ENCODE measurements around the gene PLPP4. TPM values are rescaled to one million over a fixed set of nuclear protein-coding genes. Genes with fewer than 3 reads are reported as not detected.
A peak's percentile ranks its signal among the peaks of the same experiment; 100 is the strongest.

Gene PLPP4
- total RNA-seq, 1 experiment from 2014 or later: not detected

GRCh38 chr10:120578134-120578533 lies 121.1 kb downstream of the PLPP4 start:
- Mint-ChIP-seq H3K27ac (ENCODE audit: unreplicated experiment) (no peak overlapping the region), H3K27me3 (ENCODE audit: unreplicated experiment) (peaks cover 13% of the 10 kb centered on the region), H3K9me3 (ENCODE audit: low read depth, unreplicated experiment) (peaks cover 2% of the 10 kb centered on the region), H3K36me3 (ENCODE audit: insufficient read depth, unreplicated experiment) (no peaks in the 10 kb centered on the region), H3K4me3 (ENCODE audit: low read depth, unreplicated experiment) (no peak overlapping the region), H3K4me1 (ENCODE audit: low read depth, unreplicated experiment) (peaks cover 16% of the 10 kb centered on the region)
- no TSS peak for BruUV-seq (replicated peaks)
- no peak for DNase-seq
- intact Hi-C loops (cut with micrococcal nuclease; ENCODE audit: unreplicated experiment): no loop called here
- CTCF ChIA-PET: no interaction called here
- TF ChIP-seq CTCF (IDR thresholded peaks at IDR 0.05; ENCODE audit: unreplicated experiment): no peak

GRCh38 chr10:120578890-120579289 lies 121.9 kb downstream of the PLPP4 start:
- H3K36me3 Mint-ChIP-seq (ENCODE audit: insufficient read depth, unreplicated experiment): no peaks in the 10 kb centered on the region
- no peak for DNase-seq
- peaks cover 16% of the 10 kb centered on the region for H3K4me1 Mint-ChIP-seq (ENCODE audit: low read depth, unreplicated experiment)
- no TSS peak for BruUV-seq (replicated peaks)
- intact Hi-C loops (cut with micrococcal nuclease; ENCODE audit: unreplicated experiment): no loop called here
- peaks cover 13% of the 10 kb centered on the region for H3K27me3 Mint-ChIP-seq (ENCODE audit: unreplicated experiment)
- TF ChIP-seq CTCF (IDR thresholded peaks at IDR 0.05; ENCODE audit: unreplicated experiment): no peak
- H3K9me3 Mint-ChIP-seq (ENCODE audit: low read depth, unreplicated experiment): peaks cover 2% of the 10 kb centered on the region
- CTCF ChIA-PET: no interaction called here
- no peak overlapping the region for H3K27ac Mint-ChIP-seq (ENCODE audit: unreplicated experiment)
- no peak overlapping the region for H3K4me3 Mint-ChIP-seq (ENCODE audit: low read depth, unreplicated experiment)

- intact Hi-C loops (cut with micrococcal nuclease; ENCODE audit: unreplicated experiment): loop anchor here (10.0 kb wide), 1 partner anchor 154 kb away; no protein-coding TSS in a partner anchor
Observed at GRCh38 chr10:120580918-120581895, 124.2 kb downstream of the PLPP4 start.

GRCh38 chr10:120582753-120583152 lies 125.7 kb downstream of the PLPP4 start:
- no peaks in the 10 kb centered on the region for H3K36me3 Mint-ChIP-seq (ENCODE audit: insufficient read depth, unreplicated experiment)
- H3K9me3 Mint-ChIP-seq (ENCODE audit: low read depth, unreplicated experiment): no peaks in the 10 kb centered on the region
- no TSS peak for BruUV-seq (replicated peaks)
- intact Hi-C loops (cut with micrococcal nuclease; ENCODE audit: unreplicated experiment): loop anchor here (10.0 kb wide), 1 partner anchor 152 kb away; no protein-coding TSS in a partner anchor
- no peak for DNase-seq
- H3K27ac Mint-ChIP-seq (ENCODE audit: unreplicated experiment): no peak overlapping the region
- no peaks in the 10 kb centered on the region for H3K27me3 Mint-ChIP-seq (ENCODE audit: unreplicated experiment)
- TF ChIP-seq CTCF (IDR thresholded peaks at IDR 0.05; ENCODE audit: unreplicated experiment): no peak
- peaks cover 24% of the 10 kb centered on the region for H3K4me1 Mint-ChIP-seq (ENCODE audit: low read depth, unreplicated experiment)
- H3K4me3 Mint-ChIP-seq (ENCODE audit: low read depth, unreplicated experiment): no peak overlapping the region
- CTCF ChIA-PET: no interaction called here

More at GRCh38 chr10:120580918-120581895, 124.2 kb downstream of the PLPP4 start:
- BruUV-seq (replicated peaks): no TSS peak
- Mint-ChIP-seq H3K4me3 (ENCODE audit: low read depth, unreplicated experiment) (no peak overlapping the region), H3K9me3 (ENCODE audit: low read depth, unreplicated experiment) (no peaks in the 10 kb centered on the region), H3K27me3 (ENCODE audit: unreplicated experiment) (peaks cover 7% of the 10 kb centered on the region), H3K27ac (ENCODE audit: unreplicated experiment) (peak overlapping the region; percentile 5), H3K36me3 (ENCODE audit: insufficient read depth, unreplicated experiment) (no peaks in the 10 kb centered on the region), H3K4me1 (ENCODE audit: low read depth, unreplicated experiment) (peaks cover 16% of the 10 kb centered on the region)
- CTCF ChIA-PET: no interaction called here
- TF ChIP-seq CTCF (IDR thresholded peaks at IDR 0.05; ENCODE audit: unreplicated experiment): no peak
- peak; percentile 19 for DNase-seq
